Endothelial cell of umbilical vein (primary cell): Measurements from ENCODE around the gene DEFB124.

ENCODE experiments used
- CTCF ChIP-seq, 2 donors: IDR thresholded peaks; 1 replicate in 1 of 2; 2 replicates in 1 of 2; pipeline ENCODE4 v1.5.1; 2011; ENCODE audit warnings: low read length in 2 of 2, mild to moderate bottlenecking in 2 of 2, moderate library complexity in 2 of 2, control low read depth in 1 of 2, inconsistent platforms in 1 of 2, low read depth in 1 of 2; ENCODE audit not compliant: insufficient read depth in 1 of 2; ENCODE audit errors: extremely low read depth in 1 of 2
- EZH2 ChIP-seq: IDR thresholded peaks from 2 replicates; pipeline ENCODE4 v1.6.1; 2012; ENCODE audit warnings: borderline replicate concordance, low read depth, mild to moderate bottlenecking, moderate library complexity, low read length, inconsistent platforms; ENCODE audit not compliant: severe bottlenecking
- JUN ChIP-seq: IDR thresholded peaks from 2 replicates; pipeline ENCODE4 v1.6.1; 2011; ENCODE audit warnings: borderline replicate concordance, low read depth; ENCODE audit not compliant: insufficient read length, insufficient read depth

- TF ChIP-seq CTCF (IDR thresholded peaks at IDR 0.05; ENCODE audit: extremely low read depth in 1 of 2, insufficient read depth in 1 of 2, low read depth in 1 of 2, low read length in 2 of 2) (no peak), JUN (no peak), EZH2 (no peak)
Observed at GRCh38 chr20:31425797-31426196, 49.1 kb downstream of the DEFB124 start.
